RWPE1 (cell line): Measurements from ENCODE around the gene PLGRKT.

Experiments used
- CTCF ChIA-PET: fragments of 350-600 bp; sonication (Branson Sonifier 250); formaldehyde crosslinking; extraction: SDS; loops from one replicate; lab custom pipeline; 2021; lab: Yijun Ruan, JAX
- POLR2A ChIA-PET: fragments of 400-600 bp; formaldehyde crosslinking; extraction: SDS; loops from one replicate; lab custom pipeline; 2020; ENCODE audit warnings: antibody characterized with exemption; ENCODE audit not compliant: low non-redundant PET; lab: Yijun Ruan, JAX
- DNase-seq: peaks from one replicate; pipeline ENCODE4 v3.0.0; 2012; ENCODE audit warnings: low spot score
- H3K27ac ChIP-seq: fragments of 450-650 bp; 2 replicates; pipeline ENCODE4 v1.5.1; 2017
- CTCF ChIP-seq: fragments of 450-650 bp; conservative IDR thresholded peaks from 2 replicates; pipeline ENCODE4 v1.5.1; 2017; ENCODE audit warnings: low read depth, mild to moderate bottlenecking

PLGRKT gene

GRCh38 chr9:5443850-5444249 lies 6.1 kb upstream of the PLGRKT start:
- POLR2A ChIA-PET: no interaction called here
- DNase-seq: no peak
- TF ChIP-seq CTCF: no peak
- no peak overlapping the region for H3K27ac ChIP-seq
- CTCF ChIA-PET: interaction anchor here (0.6 kb wide), 1 partner anchor 345 kb away, joined by 4 read pairs; no protein-coding TSS in a partner anchor

DNA sequence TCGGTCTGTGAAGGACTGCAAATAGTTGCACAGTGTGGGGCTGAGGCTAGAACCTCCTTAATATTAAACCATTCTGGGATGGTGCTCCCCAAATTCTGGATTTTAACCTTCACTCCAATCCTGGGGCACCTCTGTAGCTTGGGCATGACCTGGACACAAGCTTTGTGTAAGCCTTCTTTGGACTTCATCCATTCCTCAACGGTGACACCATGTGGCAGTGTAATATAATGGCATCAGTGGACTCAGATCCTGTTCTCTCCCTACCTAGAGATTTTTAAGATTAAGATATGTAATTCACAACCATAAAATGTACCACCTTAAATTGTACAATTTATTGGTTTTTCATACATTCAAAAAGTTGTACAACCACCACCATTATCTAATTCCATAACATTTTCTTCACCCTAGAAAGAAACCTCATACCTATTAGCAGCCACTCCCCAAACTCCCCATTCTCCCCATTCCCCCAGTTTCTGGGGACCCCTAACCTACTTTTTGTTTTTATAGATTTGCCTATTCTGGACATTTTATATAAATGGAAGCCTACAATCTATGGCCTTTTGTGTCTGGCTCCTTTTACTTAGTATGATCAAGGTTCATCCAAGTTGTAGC lies 4.8 kb upstream of the PLGRKT start:
- peak; percentile 61 for TF ChIP-seq CTCF
- DNase-seq: peak; percentile 4
- CTCF ChIA-PET: interaction anchor here (0.7 to 0.8 kb wide), 2 partner anchors 8 to 822 kb away, joined by 3 read pairs; partner anchors contain the start of gene CD274
- no peak overlapping the region for H3K27ac ChIP-seq
- POLR2A ChIA-PET: no interaction called here

- POLR2A ChIA-PET: no interaction called here
- H3K27ac ChIP-seq: no peak overlapping the region
- DNase-seq: no peak
These were observed 3.3 kb upstream of the PLGRKT start for GRCh38 chr9:5441043-5441442.

DNA sequence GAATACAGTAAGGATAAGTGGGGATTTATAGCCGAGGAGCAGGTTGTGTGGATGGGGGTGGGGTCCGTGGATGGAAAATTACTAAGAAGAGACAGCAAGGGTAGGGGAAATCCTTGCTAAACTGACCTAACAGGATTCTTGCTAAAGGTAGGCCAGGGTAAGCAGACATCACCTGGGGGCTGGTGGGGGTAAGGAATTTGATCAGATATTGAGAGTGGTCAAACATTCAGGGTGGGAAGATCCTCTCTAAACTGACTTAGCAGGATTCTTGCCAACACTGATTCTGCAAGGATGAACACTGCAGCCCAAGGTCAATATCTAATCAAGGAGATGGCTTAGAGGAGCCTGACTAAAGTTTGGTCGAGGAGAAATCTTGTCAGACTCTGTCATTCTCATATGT lies 2.7 kb upstream of the PLGRKT start:
- no peak for TF ChIP-seq CTCF
- no peak overlapping the region for H3K27ac ChIP-seq
- DNase-seq: no peak
- CTCF ChIA-PET: no interaction called here
- POLR2A ChIA-PET: no interaction called here

More at GRCh38 chr9:5441043-5441442, 3.3 kb upstream of the PLGRKT start:
- no peak for TF ChIP-seq CTCF
- CTCF ChIA-PET: no interaction called here

- TF ChIP-seq CTCF: no peak
- ChIA-PET CTCF (no interaction called here), POLR2A (no interaction called here)
- peak overlapping the region; percentile 90 for H3K27ac ChIP-seq
- no peak for DNase-seq
These were observed 807 bp upstream of the PLGRKT start for GRCh38 chr9:5438301-5439162.

DNA sequence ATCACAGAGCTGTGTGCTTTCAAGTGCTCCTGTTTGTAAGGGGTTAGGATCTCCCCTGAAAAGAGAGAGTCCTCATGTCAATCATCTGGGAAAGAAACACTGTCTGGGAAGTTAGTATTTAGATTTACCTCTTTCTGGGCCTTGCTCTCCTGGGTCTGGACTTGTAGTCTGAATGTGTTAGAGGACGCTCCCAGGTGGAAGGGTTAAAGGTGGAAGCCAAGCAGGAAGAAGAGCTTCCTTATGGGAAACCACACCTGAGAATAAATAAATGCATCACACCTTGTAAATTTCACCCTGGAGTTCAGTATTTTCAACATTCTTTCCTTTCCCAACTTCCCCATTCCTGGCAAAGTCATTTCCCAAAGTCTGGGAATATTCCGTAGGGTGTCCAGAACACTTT lies 1.3 kb downstream of the PLGRKT start:
- H3K27ac ChIP-seq: no peak overlapping the region
- TF ChIP-seq CTCF: no peak
- DNase-seq: no peak
- ChIA-PET CTCF (no interaction called here), POLR2A (no interaction called here)
